ENCODE measurements around the gene KCTD13.
"Not testable (repeated sequence)": the region's sequence is repeated elsewhere in the genome, so short reads cannot be mapped to it uniquely, and the experiment has no call there.

Gene KCTD13, protein sequence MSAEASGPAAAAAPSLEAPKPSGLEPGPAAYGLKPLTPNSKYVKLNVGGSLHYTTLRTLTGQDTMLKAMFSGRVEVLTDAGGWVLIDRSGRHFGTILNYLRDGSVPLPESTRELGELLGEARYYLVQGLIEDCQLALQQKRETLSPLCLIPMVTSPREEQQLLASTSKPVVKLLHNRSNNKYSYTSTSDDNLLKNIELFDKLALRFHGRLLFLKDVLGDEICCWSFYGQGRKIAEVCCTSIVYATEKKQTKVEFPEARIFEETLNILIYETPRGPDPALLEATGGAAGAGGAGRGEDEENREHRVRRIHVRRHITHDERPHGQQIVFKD

GRCh38 chr16:29925781-29926710, at the start of gene KCTD13:
TSS of gene KCTD13 (minus strand) at chr16:29926226. CDS start at chr16:29926033, 193 bp downstream.
- peak; percentile 95 for DNase-seq
- in situ Hi-C loops (cut with MboI; ENCODE audit: low pct_unique_long_range_greater_than_20kb, low sequenced_read_pairs) = no loop called here

- in situ Hi-C loops (cut with MboI; ENCODE audit: low pct_unique_long_range_greater_than_20kb, low sequenced_read_pairs) = no loop called here
Measured at GRCh38 chr16:29975134-29975538, 49.1 kb upstream of the KCTD13 start.

GRCh38 chr16:29974291-29975133, 48.5 kb upstream of the KCTD13 start:
- in situ Hi-C loops (cut with MboI; ENCODE audit: low pct_unique_long_range_greater_than_20kb, low sequenced_read_pairs) = no loop called here
- DNase-seq = peak; percentile 19

More at GRCh38 chr16:29975134-29975538, 49.1 kb upstream of the KCTD13 start:
- peak; percentile 12 for DNase-seq

GRCh38 chr16:29973384-29974246, 47.6 kb upstream of the KCTD13 start, which contains the start of gene TAOK2:
TSS of gene TAOK2 (plus strand) at chr16:29973868. CDS start at chr16:29977773, 3,905 bp downstream.
- in situ Hi-C loops (cut with MboI; ENCODE audit: low pct_unique_long_range_greater_than_20kb, low sequenced_read_pairs) = no loop called here
- DNase-seq = peak; percentile 100

GRCh38 chr16:29972992-29973383, 47.0 kb upstream of the KCTD13 start:
- in situ Hi-C loops (cut with MboI; ENCODE audit: low pct_unique_long_range_greater_than_20kb, low sequenced_read_pairs) = no loop called here
- DNase-seq = no peak

- in situ Hi-C loops (cut with MboI; ENCODE audit: low pct_unique_long_range_greater_than_20kb, low sequenced_read_pairs) = no loop called here
- no peak for DNase-seq
Measured at GRCh38 chr16:29972500-29972899, 46.5 kb upstream of the KCTD13 start.

GRCh38 chr16:29971304-29971703, 45.3 kb upstream of the KCTD13 start:
- in situ Hi-C loops (cut with MboI; ENCODE audit: low pct_unique_long_range_greater_than_20kb, low sequenced_read_pairs) = no loop called here
- DNase-seq = no peak

GRCh38 chr16:29968205-29968604, 42.2 kb upstream of the KCTD13 start:
- DNase-seq = no peak
- in situ Hi-C loops (cut with MboI; ENCODE audit: low pct_unique_long_range_greater_than_20kb, low sequenced_read_pairs) = no loop called here

DNA sequence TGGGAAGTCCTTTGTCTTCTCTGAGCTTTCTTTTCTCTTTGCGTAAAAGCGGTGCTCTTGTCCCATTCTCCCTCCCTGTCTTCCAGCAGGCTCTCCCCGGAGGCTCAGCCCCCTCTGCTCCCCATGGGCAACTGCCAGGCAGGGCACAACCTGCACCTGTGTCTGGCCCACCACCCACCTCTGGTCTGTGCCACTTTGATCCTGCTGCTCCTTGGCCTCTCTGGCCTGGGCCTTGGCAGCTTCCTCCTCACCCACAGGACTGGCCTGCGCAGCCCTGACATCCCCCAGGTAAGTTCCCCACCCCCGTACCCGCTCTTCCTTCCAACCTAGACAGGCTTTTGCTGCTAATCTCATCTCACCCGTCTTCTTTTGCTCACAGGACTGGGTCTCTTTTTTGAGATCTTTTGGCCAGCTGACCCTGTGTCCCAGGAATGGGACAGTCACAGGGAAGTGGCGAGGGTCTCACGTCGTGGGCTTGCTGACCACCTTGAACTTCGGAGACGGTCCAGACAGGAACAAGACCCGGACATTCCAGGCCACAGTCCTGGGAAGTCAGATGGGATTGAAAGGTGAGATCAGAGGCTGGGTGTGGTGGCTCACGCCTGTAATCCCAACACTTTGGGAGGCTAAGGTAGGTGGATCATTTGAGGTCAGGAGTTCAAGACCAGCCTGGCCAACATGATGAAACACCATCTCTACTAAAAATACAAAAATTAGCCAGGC, 37.2 kb upstream of the KCTD13 start:
- in situ Hi-C loops (cut with MboI; ENCODE audit: low pct_unique_long_range_greater_than_20kb, low sequenced_read_pairs) = no loop called here
- DNase-seq = no peak

DNA sequence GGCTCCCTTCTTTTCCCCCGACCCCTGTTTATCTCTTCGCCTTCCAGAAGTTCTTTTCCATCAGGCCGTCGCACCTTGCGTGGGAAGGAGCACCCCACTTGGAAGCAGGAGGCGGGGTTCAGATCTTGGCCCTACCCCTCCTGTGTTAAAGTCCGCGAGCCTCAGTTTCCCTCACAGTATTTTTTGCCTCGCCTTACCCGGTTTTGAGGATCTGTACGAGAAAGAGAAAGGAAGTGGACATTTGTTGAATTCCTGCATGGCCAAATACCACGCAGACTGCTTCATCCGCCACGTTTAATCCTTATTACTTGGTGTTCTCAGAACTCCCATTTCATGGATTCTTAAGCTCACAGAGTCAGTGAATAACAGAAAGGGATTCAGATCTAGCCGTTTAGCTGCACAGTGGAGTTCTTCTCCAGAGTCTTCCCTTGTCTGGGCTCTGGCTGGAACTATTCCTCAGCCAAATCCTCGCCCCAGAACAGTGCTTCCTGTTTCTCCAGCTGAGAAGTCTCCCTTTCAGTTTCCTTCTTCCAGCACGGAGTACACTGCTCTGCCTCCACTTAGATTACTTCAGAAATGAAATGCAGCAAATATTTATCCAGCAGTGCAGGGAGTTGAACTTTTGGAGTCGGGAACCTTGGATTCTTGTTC, 36.4 kb upstream of the KCTD13 start:
- in situ Hi-C loops (cut with MboI; ENCODE audit: low pct_unique_long_range_greater_than_20kb, low sequenced_read_pairs) = no loop called here
- DNase-seq = peak; percentile 50

DNA sequence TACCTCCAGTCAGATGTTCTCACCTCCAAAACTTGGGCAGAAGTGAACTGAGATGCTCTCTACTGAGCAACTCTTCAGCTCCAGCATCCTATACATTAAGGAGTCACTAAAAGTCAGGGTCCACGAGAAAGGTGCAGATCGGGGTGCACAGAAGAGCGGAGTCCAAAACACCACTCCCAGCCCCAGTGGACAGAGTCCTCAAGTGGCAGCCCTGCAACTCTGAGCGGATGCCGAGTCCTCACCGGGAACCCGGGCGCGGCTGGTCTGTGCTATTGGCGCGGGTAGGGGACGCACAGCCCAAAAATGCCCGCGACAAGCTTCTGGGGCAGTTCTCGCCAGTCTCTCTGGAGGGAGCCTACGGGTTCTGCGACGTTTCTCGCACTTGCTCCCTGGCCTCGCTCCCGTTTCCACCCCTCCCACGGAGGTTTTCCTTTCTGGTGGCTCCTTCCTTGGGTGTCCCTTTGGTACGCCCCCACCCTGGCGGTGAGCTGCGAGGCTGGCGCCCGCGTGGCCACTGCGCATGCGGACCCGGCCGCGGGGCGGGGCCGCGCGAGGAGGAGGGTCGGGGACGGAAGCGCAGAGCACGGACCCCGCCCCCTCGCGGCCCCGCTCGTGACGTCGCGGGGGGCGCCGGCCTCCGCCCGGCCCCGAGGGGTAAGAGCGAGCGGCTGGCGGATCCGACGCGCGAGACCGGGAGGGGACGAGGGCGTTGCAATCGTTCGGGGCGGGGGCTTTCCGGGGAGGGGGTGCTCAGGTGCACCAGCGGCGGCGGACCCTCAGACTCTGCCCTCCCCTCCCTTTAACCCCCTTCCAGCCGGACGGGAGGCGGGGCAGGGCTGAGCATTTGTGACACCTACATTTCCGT, 35.7 kb upstream of the KCTD13 start, which contains the start of gene TMEM219:
TMEM219 (plus strand) TSS at position 601 of the 865 bp plus-strand sequence. CDS start 1,065 bp downstream, outside the sequence.
- in situ Hi-C loops (cut with MboI; ENCODE audit: low pct_unique_long_range_greater_than_20kb, low sequenced_read_pairs) = no loop called here
- peak; percentile 97 for DNase-seq

DNA sequence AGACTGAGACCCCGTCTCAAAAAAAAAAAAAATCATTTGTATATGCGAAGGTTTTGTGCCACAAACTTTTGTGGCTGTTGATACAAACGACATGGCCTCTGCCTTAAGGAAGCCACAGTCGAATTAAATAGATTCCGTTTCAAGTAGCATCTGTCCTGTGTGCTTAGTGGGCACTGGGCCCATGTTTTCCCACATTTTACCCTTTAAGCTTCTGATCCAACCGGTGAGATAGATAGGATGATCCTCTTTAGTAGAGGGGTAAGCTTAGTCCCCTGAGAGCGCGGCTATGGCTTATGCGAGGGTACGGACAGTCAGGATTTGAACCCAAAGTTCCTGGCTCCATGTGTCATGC, 35.1 kb upstream of the KCTD13 start:
- in situ Hi-C loops (cut with MboI; ENCODE audit: low pct_unique_long_range_greater_than_20kb, low sequenced_read_pairs) = no loop called here
- no peak for DNase-seq

GRCh38 chr16:29959821-29960220, 33.8 kb upstream of the KCTD13 start:
- in situ Hi-C loops (cut with MboI; ENCODE audit: low pct_unique_long_range_greater_than_20kb, low sequenced_read_pairs); DNase-seq: not testable (repeated sequence)

GRCh38 chr16:29959293-29959692, 33.3 kb upstream of the KCTD13 start:
- no peak for DNase-seq
- in situ Hi-C loops (cut with MboI; ENCODE audit: low pct_unique_long_range_greater_than_20kb, low sequenced_read_pairs) = no loop called here

DNA sequence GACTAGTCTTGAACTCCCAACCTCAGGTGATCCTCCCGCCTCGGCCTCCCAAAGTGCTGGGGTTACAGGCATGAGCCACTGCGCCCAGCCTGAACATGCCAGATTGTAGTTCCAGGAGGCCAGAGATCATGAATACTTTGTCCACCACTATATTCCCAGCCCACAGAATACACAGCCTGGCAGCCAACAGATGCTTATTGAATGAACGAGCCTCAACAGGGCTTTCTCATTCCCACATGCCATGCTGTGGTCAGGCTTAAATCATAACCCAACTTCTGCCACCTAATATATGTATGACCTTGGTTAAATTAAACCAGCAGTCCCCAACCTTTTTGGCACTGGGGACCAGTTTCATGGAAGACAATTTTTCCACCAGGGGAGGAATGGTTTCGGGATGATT, 32.7 kb upstream of the KCTD13 start:
- DNase-seq = no peak
- in situ Hi-C loops (cut with MboI; ENCODE audit: low pct_unique_long_range_greater_than_20kb, low sequenced_read_pairs) = no loop called here

DNA sequence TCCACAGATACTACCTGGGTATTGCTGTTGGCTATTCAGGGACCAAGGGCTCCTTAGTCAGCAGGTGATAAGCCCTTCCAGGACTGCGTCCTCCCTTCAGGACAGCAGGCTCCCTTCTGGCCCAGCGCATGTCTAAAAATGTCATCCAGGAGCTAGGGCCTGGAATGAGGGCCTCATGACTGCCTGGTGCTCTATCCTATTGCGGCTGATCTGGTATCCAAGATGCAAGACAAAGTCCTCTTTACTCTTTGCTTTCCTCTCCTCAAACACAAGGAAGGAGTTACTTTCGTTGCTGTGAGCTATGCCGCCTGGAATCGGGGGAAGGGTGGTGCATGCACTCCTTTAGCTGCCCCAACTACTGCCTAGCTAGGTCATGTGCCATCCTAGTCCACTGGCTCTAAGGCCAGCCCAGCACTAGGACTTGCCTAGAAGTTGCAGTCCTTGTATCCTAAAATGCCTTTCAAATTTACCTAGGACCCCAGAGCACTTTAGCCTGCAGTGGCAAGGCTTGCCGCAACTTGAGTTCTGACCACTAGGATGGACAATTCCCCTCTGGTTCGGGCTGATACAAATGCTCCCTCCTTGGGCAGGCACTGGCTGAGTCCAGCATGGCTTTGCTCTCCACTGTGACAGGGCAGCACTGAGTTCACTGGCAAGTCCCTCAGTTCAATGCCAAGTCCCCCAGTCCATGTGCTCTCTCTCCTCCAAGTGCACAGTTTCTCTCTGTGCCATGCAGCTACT, 25.8 kb upstream of the KCTD13 start:
- in situ Hi-C loops (cut with MboI; ENCODE audit: low pct_unique_long_range_greater_than_20kb, low sequenced_read_pairs) = no loop called here
- no peak for DNase-seq

Data from KBM-7 (cell line).